ENCODE measurements around the gene PSPC1.
"Not testable (repeated sequence)": the region's sequence is repeated elsewhere in the genome, so short reads cannot be mapped to it uniquely, and the experiment has no call there.

GRCh38 chr13:19782727-19783682, at the start of gene PSPC1:
- TF ChIP-seq CTCF (conservative IDR thresholded peaks at IDR 0.05); ZFX (IDR thresholded peaks at IDR 0.05): not testable (repeated sequence)
